ENCODE data around the gene TSC22D2.

Gene TSC22D2

DNA sequence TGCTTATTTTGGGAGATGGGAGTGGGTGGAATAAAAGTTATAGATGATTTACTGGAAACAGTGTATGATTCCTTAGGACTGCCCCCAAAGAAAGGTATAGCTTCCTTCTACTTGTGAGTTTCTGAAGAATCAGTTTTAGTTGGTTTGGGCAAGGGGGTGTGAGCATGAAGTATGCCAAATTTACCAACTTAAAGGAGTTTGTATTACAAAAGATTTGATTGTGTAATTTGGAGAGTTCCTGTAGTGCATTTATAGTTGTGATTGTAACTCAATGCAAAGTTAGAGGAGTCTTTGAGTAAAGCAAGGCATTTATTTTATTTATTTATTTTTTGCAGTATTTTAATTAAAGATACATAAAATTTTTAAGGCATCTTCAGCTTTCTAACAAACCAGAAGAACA, 42.8 kb downstream of the TSC22D2 start:
- Histone ChIP-seq H3K79me2 (ENCODE audit: low read length) (peaks cover 59% of the 10 kb centered on the region), H3K36me3 (replicated peaks; ENCODE audit: low read depth, low read length) (peaks cover 2% of the 10 kb centered on the region), H3K4me3 (ENCODE audit: low read length) (no peak overlapping the region), H3K27me3 (ENCODE audit: low read depth, low read length) (no peaks in the 10 kb centered on the region), H3K9me3 (ENCODE audit: insufficient read depth, low read length) (no peaks in the 10 kb centered on the region), H4K20me1 (ENCODE audit: insufficient read depth, low read length) (peaks cover 44% of the 10 kb centered on the region), H2AFZ (ENCODE audit: low read depth, low read length) (no peak overlapping the region), H3K9ac (ENCODE audit: low read length) (no peak overlapping the region), H3K4me1 (ENCODE audit: low read length) (no peaks in the 10 kb centered on the region), H3K27ac (ENCODE audit: low read length) (no peak overlapping the region), H3K4me2 (ENCODE audit: low read length) (no peak overlapping the region)
- TF ChIP-seq, protein P1, sequence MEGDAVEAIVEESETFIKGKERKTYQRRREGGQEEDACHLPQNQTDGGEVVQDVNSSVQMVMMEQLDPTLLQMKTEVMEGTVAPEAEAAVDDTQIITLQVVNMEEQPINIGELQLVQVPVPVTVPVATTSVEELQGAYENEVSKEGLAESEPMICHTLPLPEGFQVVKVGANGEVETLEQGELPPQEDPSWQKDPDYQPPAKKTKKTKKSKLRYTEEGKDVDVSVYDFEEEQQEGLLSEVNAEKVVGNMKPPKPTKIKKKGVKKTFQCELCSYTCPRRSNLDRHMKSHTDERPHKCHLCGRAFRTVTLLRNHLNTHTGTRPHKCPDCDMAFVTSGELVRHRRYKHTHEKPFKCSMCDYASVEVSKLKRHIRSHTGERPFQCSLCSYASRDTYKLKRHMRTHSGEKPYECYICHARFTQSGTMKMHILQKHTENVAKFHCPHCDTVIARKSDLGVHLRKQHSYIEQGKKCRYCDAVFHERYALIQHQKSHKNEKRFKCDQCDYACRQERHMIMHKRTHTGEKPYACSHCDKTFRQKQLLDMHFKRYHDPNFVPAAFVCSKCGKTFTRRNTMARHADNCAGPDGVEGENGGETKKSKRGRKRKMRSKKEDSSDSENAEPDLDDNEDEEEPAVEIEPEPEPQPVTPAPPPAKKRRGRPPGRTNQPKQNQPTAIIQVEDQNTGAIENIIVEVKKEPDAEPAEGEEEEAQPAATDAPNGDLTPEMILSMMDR (IDR thresholded peaks at IDR 0.05; ENCODE audit: low read depth, low read length), result no peak
- TF ChIP-seq EZH2phosphoT487 (IDR thresholded peaks at IDR 0.05; ENCODE audit: low read depth), result no peak

DNA sequence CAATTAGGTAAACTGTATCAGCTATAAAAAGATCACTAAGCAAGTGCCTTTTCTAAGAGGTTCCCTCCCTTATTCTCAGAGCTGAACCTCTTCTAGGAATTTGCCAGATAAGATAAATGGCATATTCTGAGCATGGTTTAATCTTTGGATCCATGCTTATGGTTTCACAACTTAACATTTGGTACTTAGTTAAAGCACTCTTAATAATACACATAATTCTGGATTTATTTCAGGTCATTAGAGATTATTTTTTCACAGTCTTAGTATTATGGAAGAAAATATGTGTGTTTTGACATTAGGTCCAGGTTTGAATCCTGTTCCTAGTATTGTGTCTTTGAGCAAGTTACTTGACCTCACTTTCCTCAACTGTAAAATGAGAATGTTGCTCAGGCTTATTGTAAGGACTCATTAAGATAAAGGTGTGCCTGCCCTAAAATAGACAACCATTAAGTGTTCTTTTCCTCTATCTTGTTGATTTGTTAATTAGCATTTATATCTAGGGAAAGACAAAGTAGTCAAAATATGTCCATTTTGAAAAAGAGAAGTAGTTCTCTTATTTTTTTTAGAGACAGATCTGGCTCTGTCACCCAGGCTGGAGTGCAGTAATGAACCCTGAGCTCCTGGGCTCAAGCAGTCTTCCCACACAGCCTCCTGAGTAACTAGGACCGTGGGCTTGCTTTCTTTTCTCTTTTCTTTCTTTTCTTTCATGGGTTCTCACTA, 43.4 kb downstream of the TSC22D2 start:
- Histone ChIP-seq H3K4me3 (ENCODE audit: low read length) (no peak overlapping the region), H3K9ac (ENCODE audit: low read length) (no peak overlapping the region), H3K4me1 (ENCODE audit: low read length) (no peaks in the 10 kb centered on the region), H2AFZ (ENCODE audit: low read depth, low read length) (no peak overlapping the region), H3K4me2 (ENCODE audit: low read length) (no peak overlapping the region), H3K36me3 (replicated peaks; ENCODE audit: low read depth, low read length) (peaks cover 2% of the 10 kb centered on the region), H3K9me3 (ENCODE audit: insufficient read depth, low read length) (no peaks in the 10 kb centered on the region), H4K20me1 (ENCODE audit: insufficient read depth, low read length) (peaks cover 44% of the 10 kb centered on the region), H3K79me2 (ENCODE audit: low read length) (peaks cover 59% of the 10 kb centered on the region), H3K27ac (ENCODE audit: low read length) (no peak overlapping the region), H3K27me3 (ENCODE audit: low read depth, low read length) (no peaks in the 10 kb centered on the region)
- TF ChIP-seq, protein P1 (IDR thresholded peaks at IDR 0.05; ENCODE audit: low read depth, low read length), result no peak
- no peak for TF ChIP-seq EZH2phosphoT487 (IDR thresholded peaks at IDR 0.05; ENCODE audit: low read depth)

DNA sequence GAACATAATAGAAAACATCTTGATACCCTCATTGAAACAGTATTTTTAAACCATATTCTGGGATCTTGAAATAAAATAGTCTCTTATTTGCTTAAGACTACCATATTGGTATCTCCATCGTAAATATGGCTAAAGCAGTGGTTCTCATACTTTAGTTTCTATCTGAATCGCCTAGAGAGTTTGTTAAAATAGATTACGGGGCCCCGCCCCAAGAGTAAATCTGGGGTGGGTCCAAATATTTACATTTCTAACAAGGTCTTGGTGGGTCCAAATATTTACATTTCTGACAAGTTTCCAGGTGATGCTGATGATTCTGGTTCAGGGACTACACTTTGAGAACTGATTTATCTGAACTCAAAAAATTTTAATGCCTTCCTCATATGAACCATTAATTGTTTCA, 45.3 kb downstream of the TSC22D2 start:
- H3K9me3 ChIP-seq (ENCODE audit: insufficient read depth, low read length), result no peaks in the 10 kb centered on the region
- no peak overlapping the region for H3K4me2 ChIP-seq (ENCODE audit: low read length)
- peaks cover 30% of the 10 kb centered on the region for H4K20me1 ChIP-seq (ENCODE audit: insufficient read depth, low read length)
- peaks cover 47% of the 10 kb centered on the region for H3K79me2 ChIP-seq (ENCODE audit: low read length)
- no peak overlapping the region for H3K9ac ChIP-seq (ENCODE audit: low read length)
- peaks cover 10% of the 10 kb centered on the region for H3K36me3 ChIP-seq (replicated peaks; ENCODE audit: low read depth, low read length)
- no peak overlapping the region for H2AFZ ChIP-seq (ENCODE audit: low read depth, low read length)
- no peak overlapping the region for H3K4me3 ChIP-seq (ENCODE audit: low read length)
- no peaks in the 10 kb centered on the region for H3K27me3 ChIP-seq (ENCODE audit: low read depth, low read length)
- H3K4me1 ChIP-seq (ENCODE audit: low read length), result no peaks in the 10 kb centered on the region
- TF ChIP-seq, protein P1 (IDR thresholded peaks at IDR 0.05; ENCODE audit: low read depth, low read length), result no peak
- no peak for TF ChIP-seq EZH2phosphoT487 (IDR thresholded peaks at IDR 0.05; ENCODE audit: low read depth)
- no peak overlapping the region for H3K27ac ChIP-seq (ENCODE audit: low read length)

DNA sequence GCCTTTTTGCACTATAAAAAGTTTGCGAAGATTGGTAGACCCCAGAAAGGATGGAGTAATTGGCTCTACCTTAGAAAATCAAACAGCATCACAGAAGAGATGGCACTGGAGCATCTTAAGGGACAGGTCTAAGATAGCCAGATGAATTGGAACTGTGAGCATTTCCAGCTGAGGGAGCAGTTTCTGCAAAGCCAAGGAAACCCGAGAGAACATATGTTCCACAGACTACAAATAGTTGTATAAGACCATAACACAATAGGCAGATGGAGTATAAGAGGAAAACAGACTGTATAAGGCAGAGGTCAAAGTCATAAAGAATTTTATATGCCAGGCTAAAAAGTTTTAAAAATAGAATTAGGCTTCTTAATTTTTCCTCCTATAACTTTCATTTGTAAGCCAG, 46.0 kb downstream of the TSC22D2 start:
- peaks cover 27% of the 10 kb centered on the region for H4K20me1 ChIP-seq (ENCODE audit: insufficient read depth, low read length)
- H3K27me3 ChIP-seq (ENCODE audit: low read depth, low read length), result no peaks in the 10 kb centered on the region
- no peaks in the 10 kb centered on the region for H3K9me3 ChIP-seq (ENCODE audit: insufficient read depth, low read length)
- no peak overlapping the region for H3K9ac ChIP-seq (ENCODE audit: low read length)
- H3K36me3 ChIP-seq (replicated peaks; ENCODE audit: low read depth, low read length), result peaks cover 14% of the 10 kb centered on the region
- H3K4me1 ChIP-seq (ENCODE audit: low read length), result no peaks in the 10 kb centered on the region
- TF ChIP-seq, protein P1 (IDR thresholded peaks at IDR 0.05; ENCODE audit: low read depth, low read length), result no peak
- TF ChIP-seq EZH2phosphoT487 (IDR thresholded peaks at IDR 0.05; ENCODE audit: low read depth), result no peak
- H3K4me3 ChIP-seq (ENCODE audit: low read length), result no peak overlapping the region
- no peak overlapping the region for H3K27ac ChIP-seq (ENCODE audit: low read length)
- H3K4me2 ChIP-seq (ENCODE audit: low read length), result no peak overlapping the region
- H2AFZ ChIP-seq (ENCODE audit: low read depth, low read length), result no peak overlapping the region
- H3K79me2 ChIP-seq (ENCODE audit: low read length), result peaks cover 44% of the 10 kb centered on the region

Measured in OCI-LY3 (cell line).